ENCODE results near the gene SRF. TPM values are rescaled to one million over a fixed set of nuclear protein-coding genes. Genes with fewer than 3 reads are reported as not detected.

Gene SRF
- total RNA-seq, 1 experiment from 2014 or later: 25.4 TPM

GRCh38 chr6:43183441-43183840, 12.4 kb downstream of the SRF start:
- Histone ChIP-seq H3K4me3 (no peak overlapping the region), H3K27ac (no peak overlapping the region), H3K79me2 (ENCODE audit: low read depth) (no peaks in the 10 kb centered on the region), H3K27me3 (ENCODE audit: insufficient read depth, low read depth) (no peaks in the 10 kb centered on the region), H3K9me3 (ENCODE audit: insufficient read depth, low read depth) (no peaks in the 10 kb centered on the region), H3F3A (ENCODE audit: insufficient read depth, low read depth) (peaks cover 25% of the 10 kb centered on the region; the same call in 1 of the 2 replicates), H3K4me2 (peak overlapping the region; percentile 95; the same call in 1 of the 2 replicates), H3K9me2 (ENCODE audit: insufficient read depth) (no peaks in the 10 kb centered on the region), H3K36me3 (ENCODE audit: low read depth) (no peaks in the 10 kb centered on the region), H2AFZ (no peak overlapping the region), H4K20me1 (ENCODE audit: insufficient read depth) (no peaks in the 10 kb centered on the region), H3K4me1 (replicated peaks; ENCODE audit: insufficient read depth) (peaks cover 18% of the 10 kb centered on the region)
- intact Hi-C loops (cut with micrococcal nuclease; ENCODE audit: unreplicated experiment): no loop called here
- no TSS peak for BruUV-seq (replicated peaks)
- ChIA-PET CTCF (no interaction called here), POLR2A (ENCODE audit: unreplicated experiment) (no interaction called here)
- TF ChIP-seq CTCF (conservative IDR thresholded peaks at IDR 0.05) (no peak), EZH2 (IDR thresholded peaks at IDR 0.05; ENCODE audit: low read depth) (no peak)
- no peak for DNase-seq

GRCh38 chr6:43184268-43184985, 13.4 kb downstream of the SRF start:
- BruUV-seq (replicated peaks): no TSS peak

GRCh38 chr6:43185391-43185985, 14.4 kb downstream of the SRF start:
- peaks cover 1% of the 10 kb centered on the region; the same call in 1 of the 2 replicates for H3K36me3 ChIP-seq (ENCODE audit: low read depth)
- no peak for DNase-seq
- no peaks in the 10 kb centered on the region for H3K27me3 ChIP-seq (ENCODE audit: insufficient read depth, low read depth)
- no peak for TF ChIP-seq EZH2 (IDR thresholded peaks at IDR 0.05; ENCODE audit: low read depth)
- TF ChIP-seq CTCF (conservative IDR thresholded peaks at IDR 0.05): no peak
- H3K9me3 ChIP-seq (ENCODE audit: insufficient read depth, low read depth): no peaks in the 10 kb centered on the region
- BruUV-seq (replicated peaks): no TSS peak
- peaks cover 30% of the 10 kb centered on the region; the same call in 1 of the 2 replicates for H3F3A ChIP-seq (ENCODE audit: insufficient read depth, low read depth)
- H3K4me2 ChIP-seq: no peak overlapping the region
- no peaks in the 10 kb centered on the region for H3K79me2 ChIP-seq (ENCODE audit: low read depth)
- intact Hi-C loops (cut with micrococcal nuclease; ENCODE audit: unreplicated experiment): no loop called here
- H2AFZ ChIP-seq: no peak overlapping the region
- H4K20me1 ChIP-seq (ENCODE audit: insufficient read depth): no peaks in the 10 kb centered on the region
- H3K4me3 ChIP-seq: no peak overlapping the region
- ChIA-PET POLR2A (ENCODE audit: unreplicated experiment) (no interaction called here), CTCF (no interaction called here)
- H3K27ac ChIP-seq: no peak overlapping the region
- no peaks in the 10 kb centered on the region for H3K9me2 ChIP-seq (ENCODE audit: insufficient read depth)
- H3K4me1 ChIP-seq (replicated peaks; ENCODE audit: insufficient read depth): peaks cover 18% of the 10 kb centered on the region

More at GRCh38 chr6:43184268-43184985, 13.4 kb downstream of the SRF start:
- Histone ChIP-seq H3K4me3 (no peak overlapping the region), H3K9me3 (ENCODE audit: insufficient read depth, low read depth) (no peaks in the 10 kb centered on the region), H3K79me2 (ENCODE audit: low read depth) (no peaks in the 10 kb centered on the region), H3K4me2 (no peak overlapping the region), H3K36me3 (ENCODE audit: low read depth) (no peaks in the 10 kb centered on the region), H3F3A (ENCODE audit: insufficient read depth, low read depth) (peaks cover 28% of the 10 kb centered on the region; the same call in 1 of the 2 replicates), H3K9me2 (ENCODE audit: insufficient read depth) (no peaks in the 10 kb centered on the region), H3K4me1 (replicated peaks; ENCODE audit: insufficient read depth) (peaks cover 18% of the 10 kb centered on the region), H3K27me3 (ENCODE audit: insufficient read depth, low read depth) (no peaks in the 10 kb centered on the region), H2AFZ (no peak overlapping the region), H4K20me1 (ENCODE audit: insufficient read depth) (no peaks in the 10 kb centered on the region), H3K27ac (no peak overlapping the region)
- ChIA-PET CTCF (no interaction called here), POLR2A (ENCODE audit: unreplicated experiment) (no interaction called here)
- intact Hi-C loops (cut with micrococcal nuclease; ENCODE audit: unreplicated experiment): no loop called here
- TF ChIP-seq CTCF (conservative IDR thresholded peaks at IDR 0.05) (no peak), EZH2 (IDR thresholded peaks at IDR 0.05; ENCODE audit: low read depth) (no peak)
- no peak for DNase-seq
